H1 (cell line): Measurements from ENCODE around the gene HTR4. TPM values are rescaled to one million over a fixed set of nuclear protein-coding genes. Genes with fewer than 3 reads are reported as not detected.

Experiments
- CTCF ChIA-PET: fragments of 300-600 bp; sonication (Branson Sonifier 250); formaldehyde crosslinking; loops from one replicate; lab custom pipeline; 2021; ENCODE audit not compliant: partially characterized antibody; lab: Charles Lee
- POLR2A ChIA-PET: fragments of 300-600 bp; sonication (Branson Sonifier 250); formaldehyde crosslinking; loops from one replicate; lab custom pipeline; 2021; ENCODE audit warnings: inconsistent platforms; ENCODE audit not compliant: partially characterized antibody; lab: Charles Lee
- DNase-seq, 2 experiments: peaks; one replicate each; pipeline versions ENCODE4 v3.0.0 to v3.0.0-alpha.2; 2010 to 2022; ENCODE audit warnings: low spot score in 2 of 2, low read depth in 1 of 2, mixed read lengths in 1 of 2
- FAIRE-seq: peaks from 2 replicates; lab custom pipeline; 2011; peaks lifted over from hg19 to GRCh38; lab: Jason Lieb, UNC
- H2AFZ ChIP-seq: 2 replicates; pipeline ENCODE4 v1.8.1; 2012; ENCODE audit warnings: low read length, inconsistent platforms
- H2AK5ac ChIP-seq: 2 replicates; pipeline ENCODE4 v1.6.1; 2013; ENCODE audit warnings: low read depth, low read length
- H2BK120ac ChIP-seq: replicated peaks from 2 replicates; pipeline ENCODE3; 2013; ENCODE audit warnings: low read depth, low read length, inconsistent platforms
- H2BK12ac ChIP-seq: 2 replicates; pipeline ENCODE4 v1.6.1; 2013; ENCODE audit warnings: low read depth, low read length
- H2BK15ac ChIP-seq: 2 replicates; pipeline ENCODE4 v1.6.1; 2013; ENCODE audit warnings: low read length
- H2BK20ac ChIP-seq: 2 replicates; pipeline ENCODE4 v1.6.1; 2013; ENCODE audit warnings: low read length
- H2BK5ac ChIP-seq: 2 replicates; pipeline ENCODE4 v1.6.1; 2013; ENCODE audit warnings: low read depth, low read length
- H3K14ac ChIP-seq: 2 replicates; pipeline ENCODE4 v1.6.1; 2013; ENCODE audit warnings: inconsistent platforms; ENCODE audit not compliant: insufficient read length
- H3K18ac ChIP-seq: 2 replicates; pipeline ENCODE4 v1.6.1; 2013; ENCODE audit warnings: low read length; ENCODE audit errors: extremely low read depth
- H3K23ac ChIP-seq: 2 replicates; pipeline ENCODE4 v1.6.1; 2013; ENCODE audit warnings: inconsistent platforms; ENCODE audit not compliant: insufficient read length
- H3K23me2 ChIP-seq: 2 replicates; pipeline ENCODE4 v1.6.1; 2013; ENCODE audit warnings: low read depth, low read length
- H3K27ac ChIP-seq: 2 replicates; pipeline ENCODE4 v1.6.1; 2011; ENCODE audit warnings: low read depth, low read length, inconsistent platforms
- H3K27me3 ChIP-seq, 4 experiments: replicated peaks in 1 of 4; 1 replicate in 1 of 4; 2 replicates in 3 of 4; pipeline versions ENCODE4 v1.6.1 to v1.8.1; 2011 to 2013; ENCODE audit warnings: low read length in 3 of 4, mild to moderate bottlenecking in 3 of 4, inconsistent platforms in 2 of 4, mixed read lengths in 2 of 4, moderate library complexity in 1 of 4; ENCODE audit not compliant: control insufficient read depth in 3 of 4, insufficient read depth in 3 of 4; ENCODE audit errors: extremely low read depth in 1 of 4
- H3K36me3 ChIP-seq, 4 experiments: 2 replicates each; pipeline versions ENCODE4 v1.6.1 to v1.8.1; 2011 to 2013; ENCODE audit warnings: mild to moderate bottlenecking in 4 of 4, low read length in 3 of 4, moderate library complexity in 2 of 4, control low read depth in 1 of 4, inconsistent platforms in 1 of 4; ENCODE audit not compliant: insufficient read depth in 4 of 4, control insufficient read depth in 2 of 4
- H3K4ac ChIP-seq: replicated peaks from 2 replicates; pipeline ENCODE3; 2013; ENCODE audit warnings: low read length, low read depth, mixed read lengths, inconsistent platforms; ENCODE audit not compliant: insufficient read length
- H3K4me1 ChIP-seq, 4 experiments: replicated peaks in 1 of 4; 1 replicate in 1 of 4; 2 replicates in 3 of 4; pipeline versions ENCODE4 v1.6.1 to v1.8.1; 2011 to 2013; ENCODE audit warnings: low read length in 3 of 4, inconsistent platforms in 2 of 4, mixed read lengths in 1 of 4; ENCODE audit not compliant: insufficient read depth in 4 of 4, control insufficient read depth in 3 of 4
- H3K4me2 ChIP-seq, 2 experiments: 2 replicates each; pipeline versions ENCODE4 v1.6.1 to v1.8.1; 2011 to 2013; ENCODE audit warnings: low read depth in 2 of 2, low read length in 2 of 2, control low read depth in 1 of 2, inconsistent platforms in 1 of 2, mild to moderate bottlenecking in 1 of 2; ENCODE audit not compliant: insufficient read depth in 1 of 2
- H3K4me3 ChIP-seq, 4 experiments: fragments of 200-600, 300-600 bp in 1 of 4; sonication (generic), shearing (Covaris generic), sonication (Bioruptor Twin) in 1 of 4; 2 replicates each; pipeline versions ENCODE4 v1.5.1 to v1.8.1; 2011 to 2016; ENCODE audit warnings: low read length in 4 of 4, low read depth in 3 of 4, control low read depth in 2 of 4, inconsistent platforms in 2 of 4, mild to moderate bottlenecking in 2 of 4, mixed read lengths in 1 of 4, moderate library complexity in 1 of 4; ENCODE audit not compliant: insufficient read depth in 2 of 4; ENCODE audit errors: extremely low read depth in 1 of 4
- H3K56ac ChIP-seq: replicated peaks from 2 replicates; pipeline ENCODE3; 2013; ENCODE audit warnings: low read depth, mild to moderate bottlenecking, mixed read lengths, low read length, inconsistent platforms; ENCODE audit not compliant: insufficient read length
- H3K79me1 ChIP-seq: 2 replicates; pipeline ENCODE4 v1.6.1; 2013; ENCODE audit warnings: low read depth, low read length, control low read depth
- H3K79me2 ChIP-seq, 2 experiments: 2 replicates each; pipeline versions ENCODE4 v1.6.1 to v1.8.1; 2012 to 2013; ENCODE audit warnings: low read length in 2 of 2, mild to moderate bottlenecking in 2 of 2, inconsistent platforms in 1 of 2; ENCODE audit not compliant: insufficient read depth in 2 of 2, control insufficient read depth in 1 of 2
- H3K9ac ChIP-seq, 4 experiments: replicated peaks in 1 of 4; 1 replicate in 1 of 4; 2 replicates in 3 of 4; pipeline versions ENCODE4 v1.6.1 to v1.8.1; 2011 to 2013; ENCODE audit warnings: low read depth in 3 of 4, low read length in 3 of 4, control low read depth in 2 of 4, mild to moderate bottlenecking in 2 of 4, moderate library complexity in 2 of 4, inconsistent platforms in 1 of 4; ENCODE audit errors: extremely low read depth in 1 of 4
- H3K9me3 ChIP-seq, 2 experiments: 2 replicates each; pipeline versions ENCODE4 v1.6.1 to v1.8.1; 2012 to 2013; ENCODE audit warnings: mild to moderate bottlenecking in 2 of 2, moderate library complexity in 2 of 2, control low read depth in 1 of 2, inconsistent platforms in 1 of 2, low read depth in 1 of 2, low read length in 1 of 2, mixed read lengths in 1 of 2; ENCODE audit not compliant: insufficient read depth in 2 of 2
- H4K20me1 ChIP-seq, 2 experiments: replicated peaks in 1 of 2; 2 replicates each; pipeline versions ENCODE3 to v1.8.1; 2011 to 2013; ENCODE audit warnings: inconsistent platforms in 2 of 2, low read length in 2 of 2, mild to moderate bottlenecking in 1 of 2; ENCODE audit not compliant: insufficient read depth in 2 of 2, control insufficient read depth in 1 of 2
- H4K5ac ChIP-seq: 2 replicates; pipeline ENCODE4 v1.6.1; 2013; ENCODE audit warnings: low read length, low read depth, mixed read lengths, inconsistent platforms; ENCODE audit not compliant: insufficient read length
- H4K8ac ChIP-seq: 2 replicates; pipeline ENCODE4 v1.8.0; 2013; ENCODE audit warnings: mild to moderate bottlenecking, moderate library complexity, low read length, inconsistent platforms; ENCODE audit not compliant: insufficient read depth; ENCODE audit errors: extremely low read depth
- H4K91ac ChIP-seq: replicated peaks from 2 replicates; pipeline ENCODE3; 2013; ENCODE audit warnings: low read length, mixed read lengths, inconsistent platforms; ENCODE audit not compliant: insufficient read length
- CBX8 ChIP-seq: fragments of 300-800, 300-1000 bp; sonication (generic); IDR thresholded peaks from 2 replicates; pipeline ENCODE4 v1.7.1; 2016; ENCODE audit warnings: low read depth, low read length, borderline replicate concordance
- CEBPB ChIP-seq: IDR thresholded peaks from 2 replicates; pipeline ENCODE4 v1.6.1; 2012; ENCODE audit warnings: low read depth, low read length
- CREB1 ChIP-seq: IDR thresholded peaks from 2 replicates; pipeline ENCODE4 v1.6.1; 2012; ENCODE audit warnings: inconsistent platforms
- CTBP2 ChIP-seq: IDR thresholded peaks from 2 replicates; pipeline ENCODE4 v1.7.0; 2011; ENCODE audit warnings: borderline replicate concordance, mild to moderate bottlenecking, moderate library complexity, mixed read lengths, low read length; ENCODE audit not compliant: insufficient read depth, insufficient read length
- GTF2F1 ChIP-seq: IDR thresholded peaks from 2 replicates; pipeline ENCODE4 v1.6.1; 2012; ENCODE audit warnings: low read depth, low read length, improper control_type of control experiment, borderline replicate concordance
- HDAC2 ChIP-seq, 2 experiments: fragments of 300-600 bp in 1 of 2; sonication (generic) in 1 of 2; IDR thresholded peaks; 2 replicates each; pipeline ENCODE4 v1.6.1; 2011 to 2012; ENCODE audit warnings: low read depth in 2 of 2, low read length in 2 of 2, mild to moderate bottlenecking in 2 of 2, moderate library complexity in 2 of 2, borderline replicate concordance in 1 of 2, inconsistent platforms in 1 of 2
- JUND ChIP-seq: IDR thresholded peaks from 2 replicates; pipeline ENCODE4 v1.6.1; 2011; ENCODE audit warnings: mild to moderate bottlenecking, improper control_type of control experiment, low read length
- RXRA ChIP-seq: IDR thresholded peaks from 2 replicates; pipeline ENCODE4 v1.6.1; 2011; ENCODE audit warnings: low read depth, mild to moderate bottlenecking, low read length, moderate library complexity; ENCODE audit not compliant: insufficient read depth
- SRF ChIP-seq: IDR thresholded peaks from 2 replicates; pipeline ENCODE4 v1.6.1; 2011; ENCODE audit warnings: mild to moderate bottlenecking, low read depth, low read length, moderate library complexity
- TBP ChIP-seq: IDR thresholded peaks from 2 replicates; pipeline ENCODE4 v1.6.1; 2011; ENCODE audit warnings: low read depth, low read length, improper control_type of control experiment
- WGBS, 2 experiments: shearing (Covaris generic) in 1 of 2; methylation state at CpG; one replicate each; pipeline versions ENCODE4 v1.1.6 to v1.1.7; 2013 to 2015; ENCODE audit warnings: low lambda C conversion rate in 2 of 2, mixed read lengths in 2 of 2, inconsistent platforms in 1 of 2, low coverage in 1 of 2, missing lambda C conversion rate in 1 of 2; ENCODE audit not compliant: insufficient replicate concordance in 2 of 2, insufficient coverage in 1 of 2, insufficient read length in 1 of 2; ENCODE audit errors: extremely low coverage in 1 of 2, missing lambda C conversion rate in 1 of 2; 5-methylcytosine and 5-hydroxymethylcytosine counted together
- polyA plus RNA-seq, 7 experiments: library from polyadenylated mRNA; depleted of rRNA in 3 of 7; stranded (reverse) in 5 of 7; unstranded in 2 of 7; fragments of >200 nt in 5 of 7; fragments of 200-250 nt in 2 of 7; gene quantifications; 1 replicate in 5 of 7; 2 replicates in 1 of 7; 4 replicates in 1 of 7; pipeline versions ENCODE4 v1.2.1 to v1.2.3, GENCODE V29; 2011 to 2013; ENCODE audit warnings: missing spikeins in 2 of 7, mixed read lengths in 2 of 7
- total RNA-seq: library from RNA; stranded (reverse); fragmentation: NEBNext Ultra II Directional; extraction: Animal tissue kit (Norgen Biotek cat#: 25700); gene quantifications from 2 replicates; pipeline ENCODE4 v1.2.1, GENCODE V29; 2021
- TF ChIP-seq, protein P1 (sequence below): IDR thresholded peaks from 2 replicates; pipeline ENCODE4 v1.6.1; 2012; ENCODE audit warnings: inconsistent platforms

Gene HTR4
- total and polyA plus RNA-seq, 2 of the 8 experiments (the other 6 are each of a cell fraction or from before 2014, with no cell fraction given) = not detected

DNA sequence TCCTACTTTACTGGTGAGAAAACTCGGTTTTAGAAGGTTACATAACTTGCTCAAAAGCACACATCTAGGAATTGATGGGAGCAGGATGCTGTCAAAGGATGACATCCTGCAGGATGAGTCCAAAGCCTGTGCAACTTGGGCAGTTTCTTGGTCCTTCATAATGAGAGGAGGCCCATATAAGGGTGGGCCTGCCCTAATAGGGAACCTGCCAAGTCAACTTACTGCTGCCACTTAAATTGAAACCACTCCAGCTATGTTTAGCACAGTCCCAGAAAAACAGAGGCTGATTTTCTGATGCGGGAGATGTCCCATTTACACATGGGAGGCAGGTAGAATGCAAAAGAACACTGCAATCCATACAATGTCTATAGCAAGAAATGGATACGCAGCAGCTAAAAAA lies 208.7 kb downstream of the HTR4 start:
- Histone ChIP-seq H4K5ac (no peak overlapping the region), H3K18ac (no peak overlapping the region), H3K27me3 (no peaks in the 10 kb centered on the region), H3K9me3 (no peaks in the 10 kb centered on the region), H3K56ac (no peak overlapping the region), H3K23me2 (no peaks in the 10 kb centered on the region), H2AK5ac (no peak overlapping the region), H3K4ac (no peak overlapping the region), H3K9ac (no peak overlapping the region), H2BK20ac (no peak overlapping the region), H3K14ac (no peak overlapping the region), H4K8ac (no peak overlapping the region), H3K4me1 (no peaks in the 10 kb centered on the region; a peak in 1 of 7 replicates), H4K91ac (no peak overlapping the region), H2BK15ac (no peak overlapping the region), H2BK12ac (no peak overlapping the region), H3K4me3 (no peak overlapping the region), H4K20me1 (no peaks in the 10 kb centered on the region), H3K36me3 (peaks cover 0 to 16% (median 9%) of the 10 kb centered on the region in 4 experiments; a peak in 5 of 8 replicates), H3K27ac (no peak overlapping the region), H3K79me1 (no peaks in the 10 kb centered on the region), H2AFZ (no peak overlapping the region), H3K79me2 (no peaks in the 10 kb centered on the region), H3K23ac (no peak overlapping the region), H2BK120ac (no peak overlapping the region), H3K4me2 (no peak overlapping the region), H2BK5ac (no peak overlapping the region)
- POLR2A ChIA-PET = no interaction called here
- no peak for FAIRE-seq
- CTCF ChIA-PET = interaction anchor here (1.0 to 10.7 kb wide), 13 partner anchors 8 to 512 kb away, joined by 3 to 231 read pairs (median 7); no protein-coding TSS in a partner anchor
- 91% methylated on average over 3 of the region's 3 CpGs; no CpG with 5 or more reads in 1 of the 2 experiments for WGBS, 2 experiments
- TF ChIP-seq JUND (no peak), HDAC2 (IDR thresholded peaks at IDR 0.05; ENCODE audit: borderline replicate concordance in 1 of 2, low read depth in 2 of 2, low read length in 2 of 2) (no peak), TBP (no peak), CBX8 (no peak), CEBPB (no peak), CREB1 (no peak), CTBP2 (no peak), RXRA (no peak), SRF (no peak), GTF2F1 (no peak)
- TF ChIP-seq, protein P1, sequence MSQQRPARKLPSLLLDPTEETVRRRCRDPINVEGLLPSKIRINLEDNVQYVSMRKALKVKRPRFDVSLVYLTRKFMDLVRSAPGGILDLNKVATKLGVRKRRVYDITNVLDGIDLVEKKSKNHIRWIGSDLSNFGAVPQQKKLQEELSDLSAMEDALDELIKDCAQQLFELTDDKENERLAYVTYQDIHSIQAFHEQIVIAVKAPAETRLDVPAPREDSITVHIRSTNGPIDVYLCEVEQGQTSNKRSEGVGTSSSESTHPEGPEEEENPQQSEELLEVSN = no peak
- DNase-seq = no peak
